Cardiac muscle cell (in vitro differentiated cells and primary cell): ENCODE results near the gene PGM1. TPM values are rescaled to one million over a fixed set of nuclear protein-coding genes. Genes with fewer than 3 reads are reported as not detected.
A peak's percentile ranks its signal among the peaks of the same experiment; 100 is the strongest.

ENCODE experiments used
- DNase-seq, 2 donors: peaks; one replicate each; pipeline versions ENCODE4 v3.0.0 to v3.0.0-alpha.2; 2010 to 2017; ENCODE audit warnings: low read depth in 1 of 2, low spot score in 1 of 2
- H3K27ac ChIP-seq: fragments of 200-600 bp; sonication (generic); 2 replicates; pipeline ENCODE4 v1.5.1; 2016
- H3K27me3 ChIP-seq: fragments of 200-600 bp; sonication (generic); 2 replicates; pipeline ENCODE4 v1.6.0; 2016; ENCODE audit warnings: control low read depth
- H3K36me3 ChIP-seq: fragments of 200-600 bp; sonication (generic); 2 replicates; pipeline ENCODE4 v1.5.1; 2016; ENCODE audit warnings: control low read depth
- H3K4me1 ChIP-seq: fragments of 200-600 bp; sonication (generic); 2 replicates; pipeline ENCODE4 v1.8.1; 2017; ENCODE audit warnings: low read depth, mild to moderate bottlenecking, mixed run types
- H3K4me3 ChIP-seq: fragments of 200-600 bp; sonication (generic); 2 replicates; pipeline ENCODE4 v1.5.1; 2016; ENCODE audit warnings: mild to moderate bottlenecking
- H3K9me3 ChIP-seq: fragments of 200-600 bp; sonication (generic); 2 replicates; pipeline ENCODE4 v1.5.1; 2017; ENCODE audit warnings: low read depth, mild to moderate bottlenecking, control low read depth
- polyA plus RNA-seq: library from polyadenylated mRNA; unstranded; fragments of >200 nt; fragmentation: Nextera tagmentation; extraction: Ambion mirVana; gene quantifications from 2 replicates; pipeline ENCODE4 v1.2.1, GENCODE V29; 2016
- total RNA-seq: library from RNA; depleted of rRNA; stranded (reverse); fragments of >200 nt; gene quantifications from 2 replicates; pipeline ENCODE4 v1.2.3, GENCODE V29; 2016
- TF ChIP-seq, protein P1 (sequence below): IDR thresholded peaks from 2 replicates; pipeline ENCODE4 v1.5.1; 2012; ENCODE audit warnings: low read depth, mild to moderate bottlenecking, low read length

Gene PGM1
- total and polyA plus RNA-seq, 2 experiments from 2014 or later, result 277 to 344 TPM

DNA sequence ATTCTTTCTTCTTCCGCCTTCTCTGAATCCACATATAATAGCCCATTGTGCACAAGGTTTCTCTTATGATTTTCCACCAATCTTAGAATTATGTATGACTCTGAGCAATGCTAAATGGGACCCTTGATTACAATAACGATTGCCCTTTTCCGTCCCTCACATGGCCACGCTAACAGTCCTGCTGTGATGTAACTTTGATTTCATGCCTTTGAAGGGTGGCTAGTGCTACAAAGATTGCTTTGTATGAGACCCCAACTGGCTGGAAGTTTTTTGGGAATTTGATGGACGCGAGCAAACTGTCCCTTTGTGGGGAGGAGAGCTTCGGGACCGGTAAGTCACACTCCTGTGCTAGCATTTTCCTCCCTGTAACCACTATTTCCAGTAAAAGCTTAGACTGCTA, 45.3 kb downstream of the PGM1 start:
- no peak for DNase-seq
- TF ChIP-seq, protein P1, sequence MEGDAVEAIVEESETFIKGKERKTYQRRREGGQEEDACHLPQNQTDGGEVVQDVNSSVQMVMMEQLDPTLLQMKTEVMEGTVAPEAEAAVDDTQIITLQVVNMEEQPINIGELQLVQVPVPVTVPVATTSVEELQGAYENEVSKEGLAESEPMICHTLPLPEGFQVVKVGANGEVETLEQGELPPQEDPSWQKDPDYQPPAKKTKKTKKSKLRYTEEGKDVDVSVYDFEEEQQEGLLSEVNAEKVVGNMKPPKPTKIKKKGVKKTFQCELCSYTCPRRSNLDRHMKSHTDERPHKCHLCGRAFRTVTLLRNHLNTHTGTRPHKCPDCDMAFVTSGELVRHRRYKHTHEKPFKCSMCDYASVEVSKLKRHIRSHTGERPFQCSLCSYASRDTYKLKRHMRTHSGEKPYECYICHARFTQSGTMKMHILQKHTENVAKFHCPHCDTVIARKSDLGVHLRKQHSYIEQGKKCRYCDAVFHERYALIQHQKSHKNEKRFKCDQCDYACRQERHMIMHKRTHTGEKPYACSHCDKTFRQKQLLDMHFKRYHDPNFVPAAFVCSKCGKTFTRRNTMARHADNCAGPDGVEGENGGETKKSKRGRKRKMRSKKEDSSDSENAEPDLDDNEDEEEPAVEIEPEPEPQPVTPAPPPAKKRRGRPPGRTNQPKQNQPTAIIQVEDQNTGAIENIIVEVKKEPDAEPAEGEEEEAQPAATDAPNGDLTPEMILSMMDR, result no peak
- Histone ChIP-seq H3K4me3 (no peak overlapping the region), H3K4me1 (peaks cover 10% of the 10 kb centered on the region), H3K27ac (no peak overlapping the region), H3K36me3 (peaks cover 61% of the 10 kb centered on the region), H3K27me3 (no peaks in the 10 kb centered on the region), H3K9me3 (no peaks in the 10 kb centered on the region)

DNA sequence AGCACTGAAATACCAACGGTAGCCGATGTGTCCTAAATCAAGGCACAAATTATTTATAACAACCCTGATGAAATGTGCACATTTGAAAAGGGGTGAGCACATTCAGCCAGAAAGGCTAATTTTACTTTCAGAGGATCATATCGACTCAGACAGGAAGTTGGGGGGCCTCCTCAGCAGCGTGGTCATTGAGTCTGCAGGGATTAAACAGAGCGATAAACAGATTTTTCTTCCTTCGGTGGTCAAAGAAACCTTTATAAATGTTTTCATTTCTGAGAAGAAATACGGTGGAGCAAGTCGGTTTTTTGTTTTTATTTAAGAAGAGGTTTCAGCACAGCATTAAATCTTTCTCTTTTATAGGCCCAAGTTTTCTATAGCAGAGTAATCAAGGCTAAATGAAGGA, 45.7 kb downstream of the PGM1 start:
- peaks cover 14% of the 10 kb centered on the region for H3K4me1 ChIP-seq
- DNase-seq, result no peak
- no peaks in the 10 kb centered on the region for H3K27me3 ChIP-seq
- H3K9me3 ChIP-seq, result no peaks in the 10 kb centered on the region
- no peak overlapping the region for H3K27ac ChIP-seq
- H3K36me3 ChIP-seq, result peaks cover 61% of the 10 kb centered on the region
- no peak overlapping the region for H3K4me3 ChIP-seq
- TF ChIP-seq, protein P1, result no peak

DNA sequence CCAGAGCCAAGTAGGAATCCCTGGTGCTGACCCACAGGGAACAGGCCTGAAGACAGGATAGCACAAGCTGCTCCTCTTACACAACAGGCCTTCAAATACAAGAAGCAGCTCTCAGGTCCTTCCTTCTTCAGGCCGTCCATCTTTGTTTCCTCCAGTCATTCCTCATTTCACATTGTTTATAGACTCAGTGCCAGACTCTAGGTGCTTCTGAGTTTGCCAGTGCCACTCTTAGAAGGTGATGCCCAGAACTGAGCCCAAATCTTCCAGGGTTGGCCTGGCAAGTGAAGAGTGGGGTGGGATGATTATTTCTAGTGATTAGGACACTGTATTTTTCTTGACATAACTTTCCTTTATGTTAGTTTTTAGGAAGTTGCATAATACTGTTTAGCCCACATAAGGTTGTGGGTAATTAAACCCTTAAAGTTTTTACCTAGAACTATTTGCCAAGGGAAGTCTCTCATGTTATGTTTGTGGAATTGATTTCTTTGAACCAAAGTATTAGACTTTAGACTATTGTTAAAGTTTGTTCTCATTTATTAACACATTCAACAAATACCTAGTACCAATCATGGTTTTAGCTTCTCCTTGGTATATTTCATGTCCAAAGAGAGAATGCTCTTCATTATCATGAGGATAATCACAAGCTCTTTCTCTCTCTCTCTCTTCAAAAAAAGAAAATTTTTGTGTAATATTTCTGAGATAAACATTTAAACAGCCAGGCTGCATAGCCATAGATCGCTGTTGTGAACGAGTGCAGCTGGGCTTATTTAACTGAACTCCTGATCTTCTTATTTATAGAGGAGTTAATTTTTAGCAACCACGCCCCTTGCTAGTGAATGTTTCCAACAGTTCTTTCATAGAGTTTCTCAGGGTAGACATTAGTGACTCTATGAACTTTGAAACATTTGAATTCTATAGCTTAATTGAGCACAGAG, 47.7 kb downstream of the PGM1 start:
- no peak overlapping the region for H3K27ac ChIP-seq
- H3K4me3 ChIP-seq, result no peak overlapping the region
- H3K27me3 ChIP-seq, result no peaks in the 10 kb centered on the region
- no peaks in the 10 kb centered on the region for H3K9me3 ChIP-seq
- H3K36me3 ChIP-seq, result peaks cover 43% of the 10 kb centered on the region
- peaks cover 31% of the 10 kb centered on the region for H3K4me1 ChIP-seq
- no peak for DNase-seq
- TF ChIP-seq, protein P1, result no peak

DNA sequence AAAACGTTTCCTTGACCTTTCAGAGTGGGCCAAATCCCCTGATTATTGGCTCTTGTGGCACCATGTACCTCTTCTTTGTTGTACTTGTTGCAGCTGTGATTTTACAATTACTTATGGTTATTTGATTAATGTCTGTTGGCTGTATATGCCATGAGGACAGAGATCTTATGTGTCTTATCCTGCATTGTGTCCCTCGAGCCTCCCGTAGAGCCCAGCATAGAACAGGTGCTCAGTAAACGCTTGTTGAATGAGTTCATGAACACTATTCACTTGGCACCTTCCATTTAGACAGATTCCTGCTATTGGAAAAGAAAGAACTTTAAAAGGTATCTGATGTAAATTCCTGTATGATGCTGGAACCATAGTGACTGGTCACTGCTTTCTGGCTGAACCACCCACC, 48.4 kb downstream of the PGM1 start:
- Histone ChIP-seq H3K27ac (no peak overlapping the region), H3K4me3 (no peak overlapping the region), H3K27me3 (no peaks in the 10 kb centered on the region), H3K36me3 (peaks cover 36% of the 10 kb centered on the region), H3K9me3 (no peaks in the 10 kb centered on the region), H3K4me1 (peaks cover 31% of the 10 kb centered on the region)
- TF ChIP-seq, protein P1, result no peak
- DNase-seq, result no peak

DNA sequence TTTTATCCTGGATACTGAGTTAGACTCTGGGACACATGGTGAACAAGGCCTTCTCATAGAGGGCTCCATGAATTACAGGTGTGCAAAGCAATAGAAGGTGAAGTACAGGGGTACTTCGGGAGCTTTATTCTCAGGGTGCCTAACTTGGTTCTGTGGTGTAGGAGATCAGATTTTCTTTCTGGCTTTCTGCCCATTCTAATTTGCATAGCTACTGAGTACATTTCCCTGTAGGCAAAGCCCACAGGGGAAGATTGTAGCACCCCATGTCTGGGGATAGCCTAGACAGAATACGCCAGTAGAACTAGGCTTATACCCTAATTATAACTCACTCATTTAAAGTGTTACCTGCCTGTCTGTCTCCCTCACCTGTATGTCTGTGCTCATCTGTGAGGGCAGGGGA, 49.7 kb downstream of the PGM1 start:
- no peaks in the 10 kb centered on the region for H3K9me3 ChIP-seq
- no peaks in the 10 kb centered on the region for H3K27me3 ChIP-seq
- H3K4me1 ChIP-seq, result peaks cover 31% of the 10 kb centered on the region
- no peak overlapping the region for H3K4me3 ChIP-seq
- peak in 1 of 2 donors; percentile 13 for DNase-seq
- TF ChIP-seq, protein P1, result no peak
- peaks cover 33% of the 10 kb centered on the region for H3K36me3 ChIP-seq
- peak overlapping the region; percentile 88 for H3K27ac ChIP-seq
